OCI-LY3 (cell line): ENCODE measurements around the gene CALHM6.

ENCODE experiments used
- CTCF ChIP-seq: fragments of 200-600, 300-600 bp; sonication (generic); IDR thresholded peaks from 2 replicates; pipeline ENCODE4 v1.5.1; 2014; ENCODE audit warnings: antibody characterized with exemption, low read length, low read depth
- EZH2phosphoT487 ChIP-seq: fragments of 200-600 bp; shearing (Covaris generic); IDR thresholded peaks from 2 replicates; pipeline ENCODE4 v1.6.1; 2018; ENCODE audit warnings: antibody characterized with exemption, mixed run types, low read depth

GRCh38 chr6:116512734-116513133 is 51.6 kb downstream of the CALHM6 start:
- TF ChIP-seq CTCF (no peak), EZH2phosphoT487 (no peak)
